HepG2 (cell line): ENCODE measurements around the gene SMTNL1. TPM values are rescaled to one million over a fixed set of nuclear protein-coding genes. Genes with fewer than 3 reads are reported as not detected.

Source experiments
- FOXC1 ChIP-seq: sonication (generic); formaldehyde crosslinking; IDR thresholded peaks from 2 replicates; pipeline ENCODE4 v1.8.0; 2022; ENCODE audit warnings: mild to moderate bottlenecking, missing genetic modification reagents, borderline replicate concordance
- FOXK1 ChIP-seq: sonication (generic); formaldehyde crosslinking; IDR thresholded peaks from 2 replicates; pipeline ENCODE4 v1.4.0; 2020; ENCODE audit warnings: low read depth, missing genetic modification reagents, borderline replicate concordance
- HNRNPLL ChIP-seq: fragments of 200-400 bp; formaldehyde crosslinking; IDR thresholded peaks from 2 replicates; pipeline ENCODE4 v1.6.1; 2017; ENCODE audit warnings: mild to moderate bottlenecking, low read depth, low read length; ENCODE audit not compliant: poor library complexity, severe bottlenecking
- HNRNPUL1 ChIP-seq: fragments of 200-400 bp; formaldehyde crosslinking; IDR thresholded peaks from 2 replicates; pipeline ENCODE4 v1.6.1; 2017; ENCODE audit warnings: low read depth, mild to moderate bottlenecking, low read length, moderate library complexity
- KDM6A ChIP-seq: IDR thresholded peaks from 2 replicates; pipeline ENCODE4 v1.6.1; 2016; ENCODE audit warnings: low read depth
- NCOA1 ChIP-seq: sonication (generic); formaldehyde crosslinking; IDR thresholded peaks from 2 replicates; pipeline ENCODE4 v1.9.0; 2021; ENCODE audit warnings: missing genetic modification reagents
- SYNCRIP ChIP-seq: fragments of 200-400 bp; formaldehyde crosslinking; IDR thresholded peaks from 2 replicates; pipeline ENCODE4 v1.6.1; 2018; ENCODE audit warnings: mild to moderate bottlenecking, low read depth, low read length; ENCODE audit not compliant: insufficient read depth
- TAF15 ChIP-seq: fragments of 200-400 bp; formaldehyde crosslinking; IDR thresholded peaks from one replicate; pipeline ENCODE4 v1.6.1; 2018; ENCODE audit warnings: mild to moderate bottlenecking, low read depth, low read length; ENCODE audit not compliant: poor library complexity, severe bottlenecking
- TARDBP ChIP-seq: sonication (generic); formaldehyde crosslinking; IDR thresholded peaks from 2 replicates; pipeline ENCODE4 v1.8.0; 2022; ENCODE audit warnings: mild to moderate bottlenecking, missing genetic modification reagents
- ZFY ChIP-seq: sonication (generic); formaldehyde crosslinking; IDR thresholded peaks from 2 replicates; pipeline ENCODE4 v1.4.0; 2020; ENCODE audit warnings: missing genetic modification reagents
- ZMYM3 ChIP-seq: sonication (generic); formaldehyde crosslinking; IDR thresholded peaks from 2 replicates; pipeline ENCODE4 v1.5.1; 2020; ENCODE audit warnings: mild to moderate bottlenecking, missing genetic modification reagents
- ZNF12 ChIP-seq: sonication (generic); formaldehyde crosslinking; IDR thresholded peaks from 2 replicates; pipeline ENCODE4 v1.5.0; 2020; ENCODE audit warnings: missing genetic modification reagents
- ZNF776 ChIP-seq: sonication (generic); formaldehyde crosslinking; IDR thresholded peaks from 2 replicates; pipeline ENCODE4 v1.4.0; 2020; ENCODE audit warnings: mild to moderate bottlenecking, missing genetic modification reagents
- ZNF839 ChIP-seq: sonication (generic); formaldehyde crosslinking; IDR thresholded peaks from 2 replicates; pipeline ENCODE4 v1.4.0; 2020; ENCODE audit warnings: missing genetic modification reagents, mild to moderate bottlenecking, borderline replicate concordance
- polyA plus RNA-seq, 8 experiments: library from polyadenylated mRNA; depleted of rRNA in 3 of 8; stranded (reverse) in 7 of 8; unstranded in 1 of 8; fragments of >200 nt; fragmentation: Illumina TruSeq in 4 of 8; extraction: Trizol in 4 of 8; gene quantifications; 2 replicates each; pipeline versions ENCODE4 v1.2.1 to v1.2.3, GENCODE V29; 2011 to 2016; ENCODE audit warnings: low read depth in 4 of 8, missing spikeins in 1 of 8, mixed read lengths in 1 of 8; ENCODE audit not compliant: insufficient read depth in 1 of 8
- total RNA-seq, 5 experiments: library from RNA; depleted of rRNA; stranded (reverse); fragments of >200 nt; fragmentation: Illumina TruSeq; extraction: Trizol; gene quantifications; 2 replicates each; pipeline ENCODE4 v1.2.3, GENCODE V29; 2016; ENCODE audit warnings: low read depth in 1 of 5
- TF ChIP-seq, protein P1 (sequence below): sonication (generic); formaldehyde crosslinking; IDR thresholded peaks from 2 replicates; pipeline ENCODE4 v1.5.0; 2020; ENCODE audit warnings: mild to moderate bottlenecking, missing genetic modification reagents, moderate library complexity
- TF ChIP-seq, protein P2 (sequence below): sonication (generic); formaldehyde crosslinking; IDR thresholded peaks from 2 replicates; pipeline ENCODE4 v1.4.0; 2020; ENCODE audit warnings: mild to moderate bottlenecking, missing genetic modification reagents
- TF ChIP-seq, protein P3 (sequence below): sonication (generic); formaldehyde crosslinking; IDR thresholded peaks from 2 replicates; pipeline ENCODE4 v1.4.0; 2020; ENCODE audit warnings: missing genetic modification reagents
- TF ChIP-seq, protein P4 (sequence below): sonication (generic); formaldehyde crosslinking; IDR thresholded peaks from 2 replicates; pipeline ENCODE4 v1.8.1; 2023; ENCODE audit warnings: missing genetic modification reagents, mild to moderate bottlenecking, borderline replicate concordance
- TF ChIP-seq, protein P5 (sequence below): sonication (generic); formaldehyde crosslinking; IDR thresholded peaks from 2 replicates; pipeline ENCODE4 v1.5.0; 2020; ENCODE audit warnings: mild to moderate bottlenecking, low read depth, missing genetic modification reagents, borderline replicate concordance
- TF ChIP-seq, protein P6 (sequence below): IDR thresholded peaks from 2 replicates; pipeline ENCODE4 v1.6.1; 2016; ENCODE audit warnings: missing compliant biosample characterization, missing genetic modification reagents, borderline replicate concordance

The SMTNL1 gene
- total and polyA plus RNA-seq, 2 of the 13 experiments (the other 11 are each of a cell fraction or from before 2014, with no cell fraction given), result 0.04 TPM; not detected in 1

DNA sequence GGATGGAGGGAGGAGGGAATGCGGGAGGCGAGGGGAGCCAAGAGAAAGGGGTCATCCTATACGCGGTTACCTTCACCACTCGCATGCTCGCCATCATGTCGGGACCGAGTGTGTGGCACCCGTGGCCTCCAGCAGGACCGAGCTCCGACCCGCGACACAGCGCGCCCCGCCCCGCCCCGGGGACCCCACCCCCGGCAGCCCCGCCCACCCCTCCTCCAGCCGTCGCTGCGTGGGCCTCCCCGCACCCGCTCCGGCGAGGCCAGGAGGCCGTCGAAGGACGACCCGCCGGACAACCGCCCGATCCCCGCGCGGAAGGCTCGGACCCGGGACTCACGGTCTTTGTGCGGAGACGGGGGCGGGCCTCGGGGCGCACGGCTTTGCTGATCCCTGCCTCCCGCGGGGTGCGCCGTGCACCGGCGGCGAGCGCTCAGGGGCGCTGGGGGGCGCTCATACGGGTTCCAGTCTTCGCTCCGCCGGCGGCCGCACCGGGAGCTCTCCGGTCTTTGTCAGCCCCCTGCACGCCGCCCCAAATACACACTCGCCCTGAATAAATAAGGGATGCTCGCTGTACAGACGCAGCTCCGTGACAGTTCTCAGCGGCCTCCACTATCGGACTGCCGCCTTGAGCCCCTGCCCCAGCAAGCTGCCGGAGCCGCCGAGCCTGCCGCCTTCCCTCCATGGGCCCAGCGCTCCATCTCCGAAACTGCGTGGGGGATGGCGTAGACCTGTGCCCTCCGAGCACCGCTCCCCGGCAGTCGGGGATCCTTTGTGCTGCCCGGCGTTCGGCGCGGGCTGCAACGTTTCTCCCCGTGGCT lies 30.3 kb downstream of the SMTNL1 start, which contains the start of gene UBE2L6 (continued):
- TF ChIP-seq HNRNPLL (peak; percentile 19), ZFY (CRISPR knock-in tag) (peak; percentile 31; the same call in 1 of the 2 replicates), ZNF12 (CRISPR knock-in tag) (no peak), TARDBP (CRISPR knock-in tag) (no peak), NCOA1 (CRISPR knock-in tag) (no peak), ZNF839 (CRISPR knock-in tag) (no peak), KDM6A (CRISPR knock-in tag) (no peak), FOXK1 (CRISPR knock-in tag) (no peak; the same call in 1 of the 2 replicates), ZMYM3 (CRISPR knock-in tag) (peak; percentile 62; the same call in 1 of the 2 replicates), ZNF776 (peak; percentile 50; the same call in 1 of the 2 replicates), TAF15 (no peak), FOXC1 (CRISPR knock-in tag) (peak; percentile 33; the same call in 1 of the 2 replicates), HNRNPUL1 (no peak), SYNCRIP (no peak)
- TF ChIP-seq, protein P1, sequence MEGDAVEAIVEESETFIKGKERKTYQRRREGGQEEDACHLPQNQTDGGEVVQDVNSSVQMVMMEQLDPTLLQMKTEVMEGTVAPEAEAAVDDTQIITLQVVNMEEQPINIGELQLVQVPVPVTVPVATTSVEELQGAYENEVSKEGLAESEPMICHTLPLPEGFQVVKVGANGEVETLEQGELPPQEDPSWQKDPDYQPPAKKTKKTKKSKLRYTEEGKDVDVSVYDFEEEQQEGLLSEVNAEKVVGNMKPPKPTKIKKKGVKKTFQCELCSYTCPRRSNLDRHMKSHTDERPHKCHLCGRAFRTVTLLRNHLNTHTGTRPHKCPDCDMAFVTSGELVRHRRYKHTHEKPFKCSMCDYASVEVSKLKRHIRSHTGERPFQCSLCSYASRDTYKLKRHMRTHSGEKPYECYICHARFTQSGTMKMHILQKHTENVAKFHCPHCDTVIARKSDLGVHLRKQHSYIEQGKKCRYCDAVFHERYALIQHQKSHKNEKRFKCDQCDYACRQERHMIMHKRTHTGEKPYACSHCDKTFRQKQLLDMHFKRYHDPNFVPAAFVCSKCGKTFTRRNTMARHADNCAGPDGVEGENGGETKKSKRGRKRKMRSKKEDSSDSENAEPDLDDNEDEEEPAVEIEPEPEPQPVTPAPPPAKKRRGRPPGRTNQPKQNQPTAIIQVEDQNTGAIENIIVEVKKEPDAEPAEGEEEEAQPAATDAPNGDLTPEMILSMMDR (CRISPR knock-in tag), result peak; percentile 95; the same call in 1 of the 2 replicates
- TF ChIP-seq, protein P2, sequence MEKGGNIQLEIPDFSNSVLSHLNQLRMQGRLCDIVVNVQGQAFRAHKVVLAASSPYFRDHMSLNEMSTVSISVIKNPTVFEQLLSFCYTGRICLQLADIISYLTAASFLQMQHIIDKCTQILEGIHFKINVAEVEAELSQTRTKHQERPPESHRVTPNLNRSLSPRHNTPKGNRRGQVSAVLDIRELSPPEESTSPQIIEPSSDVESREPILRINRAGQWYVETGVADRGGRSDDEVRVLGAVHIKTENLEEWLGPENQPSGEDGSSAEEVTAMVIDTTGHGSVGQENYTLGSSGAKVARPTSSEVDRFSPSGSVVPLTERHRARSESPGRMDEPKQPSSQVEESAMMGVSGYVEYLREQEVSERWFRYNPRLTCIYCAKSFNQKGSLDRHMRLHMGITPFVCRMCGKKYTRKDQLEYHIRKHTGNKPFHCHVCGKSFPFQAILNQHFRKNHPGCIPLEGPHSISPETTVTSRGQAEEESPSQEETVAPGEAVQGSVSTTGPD, result no peak
- TF ChIP-seq, protein P3, sequence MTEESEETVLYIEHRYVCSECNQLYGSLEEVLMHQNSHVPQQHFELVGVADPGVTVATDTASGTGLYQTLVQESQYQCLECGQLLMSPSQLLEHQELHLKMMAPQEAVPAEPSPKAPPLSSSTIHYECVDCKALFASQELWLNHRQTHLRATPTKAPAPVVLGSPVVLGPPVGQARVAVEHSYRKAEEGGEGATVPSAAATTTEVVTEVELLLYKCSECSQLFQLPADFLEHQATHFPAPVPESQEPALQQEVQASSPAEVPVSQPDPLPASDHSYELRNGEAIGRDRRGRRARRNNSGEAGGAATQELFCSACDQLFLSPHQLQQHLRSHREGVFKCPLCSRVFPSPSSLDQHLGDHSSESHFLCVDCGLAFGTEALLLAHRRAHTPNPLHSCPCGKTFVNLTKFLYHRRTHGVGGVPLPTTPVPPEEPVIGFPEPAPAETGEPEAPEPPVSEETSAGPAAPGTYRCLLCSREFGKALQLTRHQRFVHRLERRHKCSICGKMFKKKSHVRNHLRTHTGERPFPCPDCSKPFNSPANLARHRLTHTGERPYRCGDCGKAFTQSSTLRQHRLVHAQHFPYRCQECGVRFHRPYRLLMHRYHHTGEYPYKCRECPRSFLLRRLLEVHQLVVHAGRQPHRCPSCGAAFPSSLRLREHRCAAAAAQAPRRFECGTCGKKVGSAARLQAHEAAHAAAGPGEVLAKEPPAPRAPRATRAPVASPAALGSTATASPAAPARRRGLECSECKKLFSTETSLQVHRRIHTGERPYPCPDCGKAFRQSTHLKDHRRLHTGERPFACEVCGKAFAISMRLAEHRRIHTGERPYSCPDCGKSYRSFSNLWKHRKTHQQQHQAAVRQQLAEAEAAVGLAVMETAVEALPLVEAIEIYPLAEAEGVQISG (CRISPR knock-in tag), result peak; percentile 43
- TF ChIP-seq, protein P4, sequence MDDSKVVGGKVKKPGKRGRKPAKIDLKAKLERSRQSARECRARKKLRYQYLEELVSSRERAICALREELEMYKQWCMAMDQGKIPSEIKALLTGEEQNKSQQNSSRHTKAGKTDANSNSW (CRISPR knock-in tag), result no peak; the same call in 1 of the 2 replicates
- TF ChIP-seq, protein P5, sequence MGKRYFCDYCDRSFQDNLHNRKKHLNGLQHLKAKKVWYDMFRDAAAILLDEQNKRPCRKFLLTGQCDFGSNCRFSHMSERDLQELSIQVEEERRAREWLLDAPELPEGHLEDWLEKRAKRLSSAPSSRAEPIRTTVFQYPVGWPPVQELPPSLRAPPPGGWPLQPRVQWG, result no peak
- TF ChIP-seq, protein P6, sequence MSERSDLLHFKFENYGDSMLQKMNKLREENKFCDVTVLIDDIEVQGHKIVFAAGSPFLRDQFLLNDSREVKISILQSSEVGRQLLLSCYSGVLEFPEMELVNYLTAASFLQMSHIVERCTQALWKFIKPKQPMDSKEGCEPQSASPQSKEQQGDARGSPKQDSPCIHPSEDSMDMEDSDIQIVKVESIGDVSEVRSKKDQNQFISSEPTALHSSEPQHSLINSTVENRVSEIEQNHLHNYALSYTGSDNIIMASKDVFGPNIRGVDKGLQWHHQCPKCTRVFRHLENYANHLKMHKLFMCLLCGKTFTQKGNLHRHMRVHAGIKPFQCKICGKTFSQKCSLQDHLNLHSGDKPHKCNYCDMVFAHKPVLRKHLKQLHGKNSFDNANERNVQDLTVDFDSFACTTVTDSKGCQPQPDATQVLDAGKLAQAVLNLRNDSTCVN (CRISPR knock-in tag), result no peak; the same call in 1 of the 2 replicates
